GM12878 (cell line): ENCODE measurements around the gene DNAJC5. TPM values are rescaled to one million over a fixed set of nuclear protein-coding genes. Genes with fewer than 3 reads are reported as not detected.
"Not testable (repeated sequence)": the region's sequence is repeated elsewhere in the genome, so short reads cannot be mapped to it uniquely, and the experiment has no call there.

Experiments used
- ATAC-seq: fragments of 200-7000 bp; cut with Tn5 transposase; 3 replicates; pipeline ENCODE4 v1.9.1; 2020; ENCODE audit warnings: mild to moderate bottlenecking, moderate library complexity
- BruUV-seq: library from RNA; stranded (reverse); fragments of 400-500 nt; replicated peaks from 2 replicates; lab custom pipeline; 2021; lab: Mats Ljungman, UMichigan
- CTCF ChIA-PET: fragments of 300-600 bp; sonication (Branson Sonifier 250); formaldehyde crosslinking; extraction: SDS; loops from one replicate; lab custom pipeline; 2021; ENCODE audit warnings: inconsistent platforms; lab: Yijun Ruan, JAX
- POLR2A ChIA-PET: fragments of 350-600 bp; formaldehyde crosslinking; extraction: SDS; loops from one replicate; lab custom pipeline; 2021; ENCODE audit warnings: inconsistent platforms; lab: Charles Lee
- RAD21 ChIA-PET: fragments of 300-600 bp; sonication (Branson Sonifier 250); formaldehyde crosslinking; loops from one replicate; lab custom pipeline; 2023; ENCODE audit warnings: antibody characterized with exemption; ENCODE audit not compliant: unreplicated experiment; lab: Charles Lee
- SMC1A ChIA-PET: fragments of 300-600 bp; sonication (Branson Sonifier 250); formaldehyde crosslinking; loops from one replicate; lab custom pipeline; 2023; ENCODE audit not compliant: unreplicated experiment, uncharacterized antibody; lab: Charles Lee
- DNase-seq: peaks from one replicate; pipeline ENCODE4 v3.0.0-alpha.2; 2011; ENCODE audit warnings: low read depth, low spot score
- FAIRE-seq: peaks from 3 replicates; lab custom pipeline; 2011; peaks lifted over from hg19 to GRCh38; lab: Jason Lieb, UNC
- H2AFZ ChIP-seq: 2 replicates; pipeline ENCODE4 v1.6.0; 2011; ENCODE audit warnings: low read depth, low read length, control low read depth; ENCODE audit not compliant: control insufficient read depth
- H3K27ac ChIP-seq: 2 replicates; pipeline ENCODE4 v1.5.1; 2011; ENCODE audit warnings: control low read depth; ENCODE audit not compliant: control insufficient read depth, insufficient read depth
- H3K27me3 ChIP-seq, 2 experiments: replicated peaks in 1 of 2; 2 replicates each; pipeline versions ENCODE4 v1.6.0 to v1.6.1; 2011; ENCODE audit warnings: low read length in 1 of 2; ENCODE audit not compliant: control insufficient read depth in 2 of 2, insufficient read depth in 2 of 2
- H3K36me3 ChIP-seq, 2 experiments: 2 replicates each; pipeline ENCODE4 v1.5.1; 2011; ENCODE audit warnings: low read length in 1 of 2; ENCODE audit not compliant: control insufficient read depth in 2 of 2, insufficient read depth in 2 of 2
- H3K4me1 ChIP-seq: 2 replicates; pipeline ENCODE4 v1.6.1; 2011; ENCODE audit warnings: mild to moderate bottlenecking, low read length, moderate library complexity, mixed read lengths; ENCODE audit not compliant: control insufficient read depth, insufficient read depth
- H3K4me2 ChIP-seq: 2 replicates; pipeline ENCODE4 v1.6.0; 2011; ENCODE audit warnings: control low read depth; ENCODE audit not compliant: control insufficient read depth, insufficient read depth
- H3K4me3 ChIP-seq: fragments of 200-600 bp; sonication (generic); 2 replicates; pipeline ENCODE4 v1.5.1; 2016
- H3K79me2 ChIP-seq: 2 replicates; pipeline ENCODE4 v1.6.0; 2011; ENCODE audit warnings: low read length; ENCODE audit not compliant: control insufficient read depth, insufficient read depth
- H3K9ac ChIP-seq: 2 replicates; pipeline ENCODE4 v1.8.0; 2011; ENCODE audit warnings: low read length, control low read depth, mixed read lengths; ENCODE audit not compliant: control insufficient read depth, insufficient read depth
- H3K9me3 ChIP-seq: replicated peaks from 3 replicates; pipeline ENCODE4 v1.5.1; 2011; ENCODE audit warnings: mild to moderate bottlenecking, low read length; ENCODE audit not compliant: control insufficient read depth, insufficient read depth
- H4K20me1 ChIP-seq: 2 replicates; pipeline ENCODE4 v1.6.0; 2011; ENCODE audit not compliant: control insufficient read depth, insufficient read depth
- HDGF ChIP-seq: fragments of 450-650 bp; IDR thresholded peaks from 2 replicates; pipeline ENCODE4 v1.6.1; 2016; ENCODE audit warnings: antibody characterized with exemption
- NR2F1 ChIP-seq: fragments of 450-650 bp; conservative IDR thresholded peaks from 2 replicates; pipeline ENCODE4 v1.6.1; 2017; ENCODE audit warnings: mild to moderate bottlenecking
- POLR2A ChIP-seq: IDR thresholded peaks from 2 replicates; pipeline ENCODE4 v1.6.1; 2011; ENCODE audit warnings: low read depth, mild to moderate bottlenecking, low read length
- RELA ChIP-seq: fragments of 450-650 bp; IDR thresholded peaks from 2 replicates; pipeline ENCODE4 v1.8.0; 2014; ENCODE audit warnings: borderline replicate concordance; ENCODE audit not compliant: partially characterized antibody
- ZNF217 ChIP-seq: fragments of 450-650 bp; IDR thresholded peaks from 2 replicates; pipeline ENCODE4 v1.6.1; 2017; ENCODE audit warnings: antibody characterized with exemption, mild to moderate bottlenecking
- WGBS: methylation state at CpG from one replicate; pipeline ENCODE4 v1.1.6; 2016; ENCODE audit warnings: low lambda C conversion rate; ENCODE audit not compliant: insufficient replicate concordance, insufficient coverage; ENCODE audit errors: missing lambda C conversion rate; 5-methylcytosine and 5-hydroxymethylcytosine counted together
- in situ Hi-C: fragments of 300-500 bp; cut with MboI; formaldehyde crosslinking; loops from 9 replicates; pipeline ENCODE4 v1.14.3; 2018; ENCODE audit warnings: mixed read lengths
- intact Hi-C: fragments of 100-400 bp; cut with micrococcal nuclease; formaldehyde crosslinking; loops from one replicate; pipeline ENCODE4 v1.14.2; 2022; ENCODE audit not compliant: unreplicated experiment
- polyA plus RNA-seq, 11 experiments: library from polyadenylated mRNA; depleted of rRNA in 4 of 11; unstranded in 6 of 11; stranded (reverse) in 5 of 11; fragments of >200 nt; fragmentation: Nextera tagmentation in 4 of 11; fragmentation: Illumina TruSeq in 1 of 11; extraction: Ambion mirVana in 4 of 11; extraction: Trizol in 1 of 11; gene quantifications; 1 replicate in 1 of 11; 2 replicates in 10 of 11; pipeline versions ENCODE4 v1.2.1 to v1.2.3, GENCODE V29; 2011 to 2016; ENCODE audit warnings: inconsistent platforms in 2 of 11, missing spikeins in 2 of 11, low read depth in 1 of 11
- total RNA-seq, 4 experiments: library from RNA; depleted of rRNA in 3 of 4; stranded (reverse); fragments of >200 nt in 3 of 4; fragmentation: Illumina TruSeq in 1 of 4; extraction: Trizol in 1 of 4; gene quantifications; 2 replicates each; pipeline versions ENCODE4 v1.2.1 to v1.2.3, GENCODE V29; 2013 to 2021

Gene DNAJC5
- total and polyA plus RNA-seq, 10 of the 15 experiments (the other 5 are each of a cell fraction or from before 2014, with no cell fraction given) = 0.69 to 36.8 (median 17.0) TPM

DNA sequence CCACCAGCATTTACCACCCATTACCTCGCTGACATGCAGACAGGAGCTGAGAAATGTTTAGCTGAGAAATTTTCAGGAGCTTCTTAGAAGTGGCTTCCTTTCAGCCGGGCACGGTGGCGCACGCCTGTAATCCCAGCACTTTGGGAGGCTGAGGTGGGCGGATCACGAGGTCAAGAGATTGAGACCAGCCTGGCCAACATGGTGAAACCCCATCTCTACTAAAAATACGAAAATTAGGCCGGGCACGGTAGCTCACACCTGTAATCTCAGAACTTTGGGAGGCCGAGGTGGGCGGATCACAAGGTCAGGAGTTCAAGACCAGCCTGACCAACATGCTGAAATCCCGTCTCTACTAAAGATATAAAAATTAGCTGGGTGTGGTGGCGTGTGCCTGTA is 43.4 kb upstream of the DNAJC5 start:
- SMC1A ChIA-PET = interaction anchor here (1.2 kb wide), 1 partner anchor 65 kb away, joined by 3 read pairs; no protein-coding TSS in a partner anchor
- TF ChIP-seq ZNF217 (peak; percentile 54; the same call in 1 of the 2 replicates), NR2F1 (peak; percentile 66)
- TF ChIP-seq, all 136 proteins: peak for 2; not testable (repeated sequence) for 134
- H3K9ac ChIP-seq, FAIRE-seq, H3K4me3 ChIP-seq, H4K20me1 ChIP-seq, BruUV-seq, H3K36me3 ChIP-seq, in situ Hi-C loops, ATAC-seq, H3K9me3 ChIP-seq, H3K79me2 ChIP-seq, DNase-seq, H3K27me3 ChIP-seq, H2AFZ ChIP-seq, intact Hi-C loops: not testable (repeated sequence)
- peaks cover 45% of the 10 kb centered on the region for H3K4me1 ChIP-seq
- ChIA-PET CTCF (interaction anchor here (0.9 to 1.2 kb wide), 2 partner anchors 13 to 65 kb away, joined by 3 to 5 read pairs; no protein-coding TSS in a partner anchor), POLR2A (interaction anchor here (0.7 to 1.2 kb wide), 2 partner anchors 105 to 143 kb away, joined by 3 to 4 read pairs; partner anchors contain the start of genes ARFRP1, UCKL1 and ZGPAT), RAD21 (interaction anchor here (0.8 to 1.1 kb wide), 2 partner anchors 11 to 123 kb away, joined by 3 read pairs; no protein-coding TSS in a partner anchor)
- H3K27ac ChIP-seq = peak overlapping the region; percentile 71
- 33% methylated on average over 14 of the region's 14 CpGs for WGBS
- H3K4me2 ChIP-seq = peak overlapping the region; percentile 78

DNA sequence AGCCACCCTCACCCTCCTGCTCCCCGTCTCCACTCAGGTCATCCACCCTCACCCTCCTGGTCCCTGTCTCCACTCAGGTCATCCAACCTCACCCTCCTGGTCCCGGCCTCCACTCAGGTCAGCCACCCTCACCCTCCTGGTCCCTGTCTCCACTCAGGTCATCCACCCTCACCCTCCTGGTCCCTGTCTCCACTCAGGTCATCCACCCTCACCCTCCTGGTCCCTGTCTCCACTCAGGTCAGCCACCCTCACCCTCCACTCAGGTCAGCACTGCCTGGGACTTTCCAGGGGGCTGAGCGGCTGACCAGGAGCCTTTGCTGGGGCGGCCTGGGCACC is 41.2 kb upstream of the DNAJC5 start:
- H3K79me2 ChIP-seq, FAIRE-seq, intact Hi-C loops, H3K27me3 ChIP-seq, H3K9me3 ChIP-seq, BruUV-seq, H3K4me3 ChIP-seq, DNase-seq, ATAC-seq, H4K20me1 ChIP-seq, in situ Hi-C loops, H3K36me3 ChIP-seq: not testable (repeated sequence)
- ChIA-PET SMC1A (interaction anchor here (1.5 to 1.9 kb wide), 2 partner anchors 10 to 146 kb away, joined by 4 to 5 read pairs; partner anchors contain the start of genes ARFRP1 and ZGPAT), RAD21 (interaction anchor here (1.1 to 1.4 kb wide), 3 partner anchors 68 to 316 kb away, joined by 3 read pairs; partner anchors contain the start of gene PTK6), POLR2A (interaction anchor here (0.6 kb wide), 2 partner anchors 14 to 225 kb away, joined by 3 read pairs; partner anchors contain the start of gene RGS19), CTCF (interaction anchor here (0.7 to 1.1 kb wide), 3 partner anchors 13 to 146 kb away, joined by 3 to 4 read pairs (median 4); partner anchors contain the start of genes ARFRP1 and ZGPAT)
- H3K9ac ChIP-seq = peak overlapping the region; percentile 54
- H2AFZ ChIP-seq = peak overlapping the region; percentile 65
- WGBS = 25% methylated on average over 4 of the region's 4 CpGs
- H3K4me2 ChIP-seq = peak overlapping the region; percentile 56
- TF ChIP-seq POLR2A (0 out of 2 replicates have a peak, but pooled peaks have one; percentile 16), HDGF (0 out of 2 replicates have a peak, but pooled peaks have one; percentile 54), RELA (peak; percentile 63), NR2F1 (0 out of 2 replicates have a peak, but pooled peaks have one; percentile 22)
- H3K4me1 ChIP-seq = peaks cover 47% of the 10 kb centered on the region
- peak overlapping the region; percentile 72 for H3K27ac ChIP-seq
